ENCODE measurements around the gene PPP2R2C. TPM values are rescaled to one million over a fixed set of nuclear protein-coding genes. Genes with fewer than 3 reads are reported as not detected.

The PPP2R2C gene
- polyA plus RNA-seq, 1 of the 3 experiments (the other 2 are of a cell fraction) = 0.21 TPM

GRCh38 chr4:6309777-6310176 lies 162.6 kb downstream of the PPP2R2C start:
- Histone ChIP-seq H3K9me2 (no peaks in the 10 kb centered on the region), H3K9me3 (no peaks in the 10 kb centered on the region), H3F3A (replicated peaks; ENCODE audit: insufficient read depth) (no peaks in the 10 kb centered on the region), H3K4me2 (peak overlapping the region; percentile 82), H3K9ac (no peak overlapping the region), H4K20me1 (ENCODE audit: insufficient read depth) (no peaks in the 10 kb centered on the region), H3K4me1 (ENCODE audit: control insufficient read depth in 1 of 2, insufficient read depth in 2 of 2, low read depth in 1 of 2, low read length in 1 of 2) (peaks cover 0 to 4% of the 10 kb centered on the region in 2 experiments; a peak in 1 of 4 replicates), H3K4me3 (ENCODE audit: low read depth in 2 of 2, low read length in 1 of 2) (peak overlapping the region; percentile 54 to 60; a peak in 3 of 4 replicates), H3K27ac (ENCODE audit: low read depth in 2 of 2, low read length in 1 of 2) (no peak overlapping the region), H2AFZ (ENCODE audit: low read depth) (0 out of 2 replicates have a peak overlapping the region, but pooled peaks have one; percentile 59), H3K79me2 (ENCODE audit: insufficient read depth) (no peaks in the 10 kb centered on the region), H3K36me3 (replicated peaks in 1 of 2; ENCODE audit: control insufficient read depth in 1 of 2, insufficient read depth in 2 of 2, low read length in 1 of 2) (no peaks in the 10 kb centered on the region), H3K27me3 (ENCODE audit: insufficient read depth) (no peaks in the 10 kb centered on the region; the same call in 1 of the 2 replicates)
- ChIA-PET CTCF (interaction anchor here (0.7 to 17.5 kb wide), 6 partner anchors 20 to 236 kb away, joined by 3 to 133 read pairs (median 3); no protein-coding TSS in a partner anchor), POLR2A (interaction anchor here (1.4 kb wide), 1 partner anchor 31 kb away, joined by 5 read pairs; no protein-coding TSS in a partner anchor)
- TF ChIP-seq EZH2phosphoT487 (IDR thresholded peaks at IDR 0.05; ENCODE audit: borderline replicate concordance, low read depth) (no peak), CHD2 (IDR thresholded peaks at IDR 0.05; ENCODE audit: low read length, partially characterized antibody) (no peak), NRF1 (IDR thresholded peaks at IDR 0.05; ENCODE audit: low read depth, low read length) (no peak), FOXM1 (IDR thresholded peaks at IDR 0.05; ENCODE audit: low read depth) (no peak), MAX (IDR thresholded peaks at IDR 0.05; ENCODE audit: low read depth) (no peak), SMC3 (IDR thresholded peaks at IDR 0.05; ENCODE audit: low read depth, low read length) (no peak), USF2 (IDR thresholded peaks at IDR 0.05; ENCODE audit: borderline replicate concordance, low read depth, low read length) (no peak)
- no peak for DNase-seq
- WGBS (ENCODE audit: low lambda C conversion rate) = 73% methylated on average over 7 of the region's 7 CpGs

- H3K79me2 ChIP-seq (ENCODE audit: insufficient read depth) = no peaks in the 10 kb centered on the region
- no peaks in the 10 kb centered on the region for H4K20me1 ChIP-seq (ENCODE audit: insufficient read depth)
- H3K4me3 ChIP-seq (ENCODE audit: low read depth in 2 of 2, low read length in 1 of 2) = peak overlapping the region; percentile 54 to 60
- peak overlapping the region in 1 of 2 experiments; percentile 69; a peak in 2 of 4 replicates for H3K27ac ChIP-seq (ENCODE audit: low read depth in 2 of 2, low read length in 1 of 2)
- H3K4me2 ChIP-seq = peak overlapping the region; percentile 82
- no peaks in the 10 kb centered on the region for H3K36me3 ChIP-seq (replicated peaks in 1 of 2; ENCODE audit: control insufficient read depth in 1 of 2, insufficient read depth in 2 of 2, low read length in 1 of 2)
- peak; percentile 84 for DNase-seq
- TF ChIP-seq FOSL2 (IDR thresholded peaks at IDR 0.05; ENCODE audit: borderline replicate concordance, low read depth) (no peak), SIN3A (IDR thresholded peaks at IDR 0.05; ENCODE audit: borderline replicate concordance, low read depth, low read length) (no peak), FOXJ3 (CRISPR knock-in tag; IDR thresholded peaks at IDR 0.05) (no peak), ZBTB33 (IDR thresholded peaks at IDR 0.05; ENCODE audit: borderline replicate concordance, low read depth) (no peak), RFX5 (IDR thresholded peaks at IDR 0.05; ENCODE audit: low read length) (no peak), USF1 (IDR thresholded peaks at IDR 0.05; ENCODE audit: borderline replicate concordance, low read depth) (no peak), CTCF (IDR thresholded peaks at IDR 0.05) (no peak; the same call in 1 of the 2 replicates), NRF1 (IDR thresholded peaks at IDR 0.05; ENCODE audit: low read depth, low read length) (peak; percentile 47), SMC3 (IDR thresholded peaks at IDR 0.05; ENCODE audit: low read depth, low read length) (peak; percentile 6; the same call in 1 of the 2 replicates), USF2 (IDR thresholded peaks at IDR 0.05; ENCODE audit: borderline replicate concordance, low read depth, low read length) (no peak), MXI1 (IDR thresholded peaks at IDR 0.05; ENCODE audit: low read depth, low read length) (peak; percentile 45; the same call in 1 of the 2 replicates), NFIC (IDR thresholded peaks at IDR 0.05; ENCODE audit: borderline replicate concordance) (no peak), EZH2phosphoT487 (IDR thresholded peaks at IDR 0.05; ENCODE audit: borderline replicate concordance, low read depth) (no peak), JUND (IDR thresholded peaks at IDR 0.05) (no peak)
- POLR2A ChIA-PET = interaction anchor here (0.7 to 1.4 kb wide), 4 partner anchors 30 to 69 kb away, joined by 3 to 6 read pairs (median 4); no protein-coding TSS in a partner anchor
- peaks cover 0 to 4% of the 10 kb centered on the region in 2 experiments; a peak in 1 of 4 replicates for H3K4me1 ChIP-seq (ENCODE audit: control insufficient read depth in 1 of 2, insufficient read depth in 2 of 2, low read depth in 1 of 2, low read length in 1 of 2)
- 8% methylated on average over 13 of the region's 65 CpGs for WGBS (ENCODE audit: low lambda C conversion rate)
- no peaks in the 10 kb centered on the region for H3K9me3 ChIP-seq
- CTCF ChIA-PET = interaction anchor here (0.7 to 17.5 kb wide), 12 partner anchors 12 to 1858 kb away, joined by 3 to 133 read pairs (median 4); no protein-coding TSS in a partner anchor
- H3K9ac ChIP-seq = no peak overlapping the region
- H3F3A ChIP-seq (replicated peaks; ENCODE audit: insufficient read depth) = no peaks in the 10 kb centered on the region
- H3K27me3 ChIP-seq (ENCODE audit: insufficient read depth) = no peaks in the 10 kb centered on the region; the same call in 1 of the 2 replicates
- H2AFZ ChIP-seq (ENCODE audit: low read depth) = peak overlapping the region; percentile 59; the same call in 1 of the 2 replicates
- no peaks in the 10 kb centered on the region for H3K9me2 ChIP-seq
These were observed 163.3 kb downstream of the PPP2R2C start for GRCh38 chr4:6308899-6309643.

All from SK-N-SH (cell line).